Measurements from ENCODE around the gene PTPRK. TPM values are rescaled to one million over a fixed set of nuclear protein-coding genes. Genes with fewer than 3 reads are reported as not detected.

PTPRK gene
- total and polyA plus RNA-seq, 10 of the 15 experiments (the other 5 are each of a cell fraction or from before 2014, with no cell fraction given): 0.23 to 1.9 (median 0.55) TPM

- TF ChIP-seq CTCF (IDR thresholded peaks at IDR 0.05 in 2 of 3, conservative IDR thresholded peaks at IDR 0.05 in 1 of 3; ENCODE audit: control insufficient read depth in 2 of 3, extremely low read depth in 1 of 3, insufficient read depth in 1 of 3, low read depth in 3 of 3, low read length in 3 of 3) (no peak), FOXK2 (IDR thresholded peaks at IDR 0.05) (no peak), TARDBP (IDR thresholded peaks at IDR 0.05; ENCODE audit: borderline replicate concordance) (no peak), NRF1 (conservative IDR thresholded peaks at IDR 0.05; ENCODE audit: low read depth, low read length) (no peak), FOXM1 (IDR thresholded peaks at IDR 0.05; ENCODE audit: low read depth, low read length) (no peak), MXI1 (IDR thresholded peaks at IDR 0.05; ENCODE audit: low read depth, low read length) (no peak), BCL11A (IDR thresholded peaks at IDR 0.05; ENCODE audit: low read depth, low read length) (no peak), RELB (IDR thresholded peaks at IDR 0.05; ENCODE audit: low read depth) (no peak)
- TF ChIP-seq, protein P1, sequence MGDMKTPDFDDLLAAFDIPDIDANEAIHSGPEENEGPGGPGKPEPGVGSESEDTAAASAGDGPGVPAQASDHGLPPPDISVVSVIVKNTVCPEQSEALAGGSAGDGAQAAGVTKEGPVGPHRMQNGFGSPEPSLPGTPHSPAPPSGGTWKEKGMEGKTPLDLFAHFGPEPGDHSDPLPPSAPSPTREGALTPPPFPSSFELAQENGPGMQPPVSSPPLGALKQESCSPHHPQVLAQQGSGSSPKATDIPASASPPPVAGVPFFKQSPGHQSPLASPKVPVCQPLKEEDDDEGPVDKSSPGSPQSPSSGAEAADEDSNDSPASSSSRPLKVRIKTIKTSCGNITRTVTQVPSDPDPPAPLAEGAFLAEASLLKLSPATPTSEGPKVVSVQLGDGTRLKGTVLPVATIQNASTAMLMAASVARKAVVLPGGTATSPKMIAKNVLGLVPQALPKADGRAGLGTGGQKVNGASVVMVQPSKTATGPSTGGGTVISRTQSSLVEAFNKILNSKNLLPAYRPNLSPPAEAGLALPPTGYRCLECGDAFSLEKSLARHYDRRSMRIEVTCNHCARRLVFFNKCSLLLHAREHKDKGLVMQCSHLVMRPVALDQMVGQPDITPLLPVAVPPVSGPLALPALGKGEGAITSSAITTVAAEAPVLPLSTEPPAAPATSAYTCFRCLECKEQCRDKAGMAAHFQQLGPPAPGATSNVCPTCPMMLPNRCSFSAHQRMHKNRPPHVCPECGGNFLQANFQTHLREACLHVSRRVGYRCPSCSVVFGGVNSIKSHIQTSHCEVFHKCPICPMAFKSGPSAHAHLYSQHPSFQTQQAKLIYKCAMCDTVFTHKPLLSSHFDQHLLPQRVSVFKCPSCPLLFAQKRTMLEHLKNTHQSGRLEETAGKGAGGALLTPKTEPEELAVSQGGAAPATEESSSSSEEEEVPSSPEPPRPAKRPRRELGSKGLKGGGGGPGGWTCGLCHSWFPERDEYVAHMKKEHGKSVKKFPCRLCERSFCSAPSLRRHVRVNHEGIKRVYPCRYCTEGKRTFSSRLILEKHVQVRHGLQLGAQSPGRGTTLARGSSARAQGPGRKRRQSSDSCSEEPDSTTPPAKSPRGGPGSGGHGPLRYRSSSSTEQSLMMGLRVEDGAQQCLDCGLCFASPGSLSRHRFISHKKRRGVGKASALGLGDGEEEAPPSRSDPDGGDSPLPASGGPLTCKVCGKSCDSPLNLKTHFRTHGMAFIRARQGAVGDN (IDR thresholded peaks at IDR 0.05): no peak
- TF ChIP-seq, protein P2, sequence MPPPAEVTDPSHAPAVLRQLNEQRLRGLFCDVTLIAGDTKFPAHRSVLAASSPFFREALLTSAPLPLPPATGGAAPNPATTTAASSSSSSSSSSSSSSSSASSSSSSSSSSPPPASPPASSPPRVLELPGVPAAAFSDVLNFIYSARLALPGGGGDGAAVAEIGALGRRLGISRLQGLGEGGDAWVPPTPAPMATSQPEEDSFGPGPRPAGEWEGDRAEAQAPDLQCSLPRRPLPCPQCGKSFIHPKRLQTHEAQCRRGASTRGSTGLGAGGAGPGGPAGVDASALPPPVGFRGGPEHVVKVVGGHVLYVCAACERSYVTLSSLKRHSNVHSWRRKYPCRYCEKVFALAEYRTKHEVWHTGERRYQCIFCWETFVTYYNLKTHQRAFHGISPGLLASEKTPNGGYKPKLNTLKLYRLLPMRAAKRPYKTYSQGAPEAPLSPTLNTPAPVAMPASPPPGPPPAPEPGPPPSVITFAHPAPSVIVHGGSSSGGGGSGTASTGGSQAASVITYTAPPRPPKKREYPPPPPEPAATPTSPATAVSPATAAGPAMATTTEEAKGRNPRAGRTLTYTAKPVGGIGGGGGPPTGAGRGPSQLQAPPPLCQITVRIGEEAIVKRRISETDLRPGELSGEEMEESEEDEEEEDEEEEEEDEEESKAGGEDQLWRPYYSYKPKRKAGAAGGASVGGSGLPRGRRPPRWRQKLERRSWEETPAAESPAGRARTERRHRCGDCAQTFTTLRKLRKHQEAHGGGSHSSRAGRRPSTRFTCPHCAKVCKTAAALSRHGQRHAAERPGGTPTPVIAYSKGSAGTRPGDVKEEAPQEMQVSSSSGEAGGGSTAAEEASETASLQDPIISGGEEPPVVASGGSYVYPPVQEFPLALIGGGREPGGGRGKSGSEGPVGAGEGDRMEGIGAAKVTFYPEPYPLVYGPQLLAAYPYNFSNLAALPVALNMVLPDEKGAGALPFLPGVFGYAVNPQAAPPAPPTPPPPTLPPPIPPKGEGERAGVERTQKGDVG (CRISPR knock-in tag; IDR thresholded peaks at IDR 0.05): no peak
These were observed 277.5 kb downstream of the PTPRK start (continued) for GRCh38 chr6:128242765-128243403.

All from GM12878 (cell line).